AG04450 (cell line): ENCODE results near the gene TTLL6. TPM values are rescaled to one million over a fixed set of nuclear protein-coding genes. Genes with fewer than 3 reads are reported as not detected.
"Not testable (repeated sequence)": the region's sequence is repeated elsewhere in the genome, so short reads cannot be mapped to it uniquely, and the experiment has no call there.

Source experiments
- CTCF ChIA-PET: fragments of 300-600, 350-600 bp; formaldehyde crosslinking; extraction: SDS; loops from one replicate; lab custom pipeline; 2022; ENCODE audit warnings: antibody characterized with exemption, inconsistent platforms; lab: Charles Lee
- POLR2A ChIA-PET: fragments of 350-600 bp; formaldehyde crosslinking; extraction: SDS; loops from one replicate; lab custom pipeline; 2021; ENCODE audit warnings: antibody characterized with exemption, inconsistent platforms; lab: Yijun Ruan, JAX
- DNase-seq: peaks from one replicate; pipeline ENCODE4 v3.0.0-alpha.2; 2011; ENCODE audit warnings: low read depth, low spot score
- H3K27ac ChIP-seq: one replicate; pipeline ENCODE4 v1.5.1; 2012; ENCODE audit warnings: low read depth, low read length, control low read depth
- H3K27me3 ChIP-seq: one replicate; pipeline ENCODE4 v1.6.0; 2012; ENCODE audit warnings: low read length; ENCODE audit not compliant: control insufficient read depth, insufficient read depth
- H3K4me3 ChIP-seq: 2 replicates; pipeline ENCODE4 v1.5.1; 2011; ENCODE audit warnings: mild to moderate bottlenecking, low read depth, low read length, control low read depth
- H3K9me3 ChIP-seq: 2 replicates; pipeline ENCODE4 v1.5.1; 2012; ENCODE audit warnings: low read length; ENCODE audit not compliant: control insufficient read depth, insufficient read depth
- CTCF ChIP-seq: IDR thresholded peaks from 2 replicates; pipeline ENCODE4 v1.5.1; 2011; ENCODE audit warnings: low read depth, low read length, control low read depth, inconsistent platforms
- polyA plus RNA-seq: library from polyadenylated mRNA; depleted of rRNA; stranded (reverse); fragments of >200 nt; gene quantifications from 2 replicates; pipeline ENCODE4 v1.2.3, GENCODE V29; 2011

The TTLL6 gene
- polyA plus RNA-seq, 1 experiment = 0.04 TPM

DNA sequence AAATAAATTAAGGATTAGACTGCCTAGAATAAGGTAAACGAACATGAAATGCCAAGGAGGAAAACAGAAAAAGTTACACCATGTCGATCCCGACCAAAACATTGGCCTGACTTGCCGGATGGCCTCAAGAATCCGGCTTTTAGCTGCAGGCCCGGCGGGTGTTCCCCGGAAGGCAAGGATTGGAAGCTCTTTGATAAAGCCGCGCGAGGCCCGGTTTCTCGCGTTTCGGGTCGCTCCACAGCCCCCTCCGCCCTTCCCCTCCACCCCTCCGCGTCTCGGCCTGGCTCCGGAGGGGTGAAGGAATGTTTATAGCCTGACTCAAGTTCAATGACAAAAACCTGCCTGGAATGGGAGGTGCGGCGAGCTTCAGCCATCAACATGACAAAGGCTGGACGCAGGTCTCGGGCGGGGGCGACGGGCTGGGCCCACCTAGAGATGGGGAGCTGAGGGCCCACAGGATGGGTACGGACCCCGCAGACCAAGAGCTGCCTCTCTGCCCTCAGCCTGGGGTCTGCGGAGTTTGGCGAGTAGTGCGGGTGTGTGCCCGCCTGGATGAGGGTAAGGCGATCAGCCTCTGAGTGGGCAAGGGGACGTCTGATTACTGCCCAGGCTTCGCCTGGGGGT is 97.3 kb downstream of the TTLL6 start:
- DNase-seq = no peak
- ChIA-PET POLR2A (interaction anchor here (0.6 kb wide), 1 partner anchor 110 kb away, joined by 5 read pairs; no protein-coding TSS in a partner anchor), CTCF (interaction anchor here (3.7 kb wide), 1 partner anchor 159 kb away, joined by 22 read pairs; no protein-coding TSS in a partner anchor)
- no peak for TF ChIP-seq CTCF
- peaks cover 86% of the 10 kb centered on the region for H3K27me3 ChIP-seq
- H3K4me3 ChIP-seq = no peak overlapping the region
- peaks cover 9% of the 10 kb centered on the region for H3K9me3 ChIP-seq
- H3K27ac ChIP-seq = no peak overlapping the region

GRCh38 chr17:48718761-48719641 is 98.0 kb downstream of the TTLL6 start:
- CTCF ChIA-PET = interaction anchor here (3.7 kb wide), 1 partner anchor 160 kb away, joined by 22 read pairs; no protein-coding TSS in a partner anchor
- POLR2A ChIA-PET = interaction anchor here (0.6 kb wide), 2 partner anchors 109 to 167 kb away, joined by 3 to 5 read pairs; no protein-coding TSS in a partner anchor
- Histone ChIP-seq H3K4me3 (no peak overlapping the region), H3K9me3 (peaks cover 9% of the 10 kb centered on the region), H3K27ac (no peak overlapping the region), H3K27me3 (peaks cover 83% of the 10 kb centered on the region)
- TF ChIP-seq CTCF = no peak
- DNase-seq = no peak

DNA sequence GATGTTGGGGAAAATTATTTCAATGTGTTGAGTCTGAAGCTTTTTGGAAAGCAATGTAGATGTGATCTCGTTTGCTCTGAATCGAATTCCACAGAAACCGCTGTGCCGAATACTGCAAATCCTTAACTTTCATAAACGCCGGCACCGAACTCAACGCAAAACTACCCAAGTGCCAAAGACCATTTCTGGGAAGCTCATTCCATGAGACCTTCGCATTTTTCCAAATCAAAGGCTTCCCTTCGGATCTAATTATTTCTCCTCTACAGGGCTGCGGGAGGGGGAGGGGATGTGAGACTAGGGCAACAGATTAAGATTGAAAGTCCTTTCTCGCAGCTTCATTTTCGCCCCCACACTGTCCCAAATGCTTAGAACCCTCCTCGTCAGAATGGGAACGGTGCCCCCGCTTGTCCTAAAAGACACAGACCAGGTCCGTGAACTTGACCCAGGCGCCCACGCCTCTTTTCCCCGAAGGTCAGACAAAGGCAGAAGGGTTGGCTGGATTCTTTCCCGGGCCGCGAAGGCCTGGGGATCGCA is 98.7 kb downstream of the TTLL6 start:
- POLR2A ChIA-PET = interaction anchor here (0.6 kb wide), 1 partner anchor 167 kb away, joined by 3 read pairs; no protein-coding TSS in a partner anchor
- H3K4me3 ChIP-seq = no peak overlapping the region
- DNase-seq = no peak

GRCh38 chr17:48717367-48718226 is 99.4 kb downstream of the TTLL6 start:
- TF ChIP-seq CTCF = no peak
- CTCF ChIA-PET = interaction anchor here (0.7 to 3.7 kb wide), 6 partner anchors 9 to 167 kb away, joined by 3 to 22 read pairs (median 4); no protein-coding TSS in a partner anchor
- no peak overlapping the region for H3K27ac ChIP-seq
- DNase-seq = no peak
- H3K9me3 ChIP-seq = peaks cover 9% of the 10 kb centered on the region
- peaks cover 75% of the 10 kb centered on the region for H3K27me3 ChIP-seq
- POLR2A ChIA-PET = no interaction called here
- H3K4me3 ChIP-seq = no peak overlapping the region

More for the DNA sequence above, 98.7 kb downstream of the TTLL6 start:
- TF ChIP-seq CTCF = no peak
- peaks cover 9% of the 10 kb centered on the region for H3K9me3 ChIP-seq
- H3K27ac ChIP-seq = no peak overlapping the region
- CTCF ChIA-PET = interaction anchor here (1.1 to 3.7 kb wide), 3 partner anchors 8 to 161 kb away, joined by 4 to 22 read pairs (median 6); no protein-coding TSS in a partner anchor
- H3K27me3 ChIP-seq = peaks cover 82% of the 10 kb centered on the region

DNA sequence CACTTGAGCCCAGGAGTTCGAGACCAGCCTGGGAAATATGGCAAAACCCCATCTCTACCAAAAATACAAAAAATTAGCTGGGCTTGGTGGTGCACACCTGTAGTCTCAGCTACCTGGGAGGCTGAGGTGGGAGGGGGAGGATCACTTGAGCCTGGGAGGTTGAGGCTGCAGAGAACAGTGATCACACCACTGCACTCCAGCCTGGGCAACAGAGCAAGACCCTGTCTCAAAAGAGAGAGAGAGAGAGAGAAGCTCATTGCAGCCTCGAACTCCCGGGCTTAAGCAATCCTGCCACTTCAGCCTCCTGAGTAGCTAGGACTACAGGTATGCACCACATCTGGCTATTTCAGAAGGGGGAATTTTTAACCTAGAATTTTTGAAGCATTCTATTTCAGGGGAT is 100.5 kb downstream of the TTLL6 start:
- peaks cover 71% of the 10 kb centered on the region for H3K27me3 ChIP-seq

More for the DNA sequence above, 100.5 kb downstream of the TTLL6 start:
- CTCF ChIA-PET = interaction anchor here (0.7 to 3.7 kb wide), 4 partner anchors 74 to 168 kb away, joined by 3 to 22 read pairs (median 3); no protein-coding TSS in a partner anchor
- H3K9me3 ChIP-seq, DNase-seq, H3K27ac ChIP-seq, H3K4me3 ChIP-seq, POLR2A ChIA-PET: not testable (repeated sequence)
